ENCODE measurements around the gene PPARA. TPM values are rescaled to one million over a fixed set of nuclear protein-coding genes. Genes with fewer than 3 reads are reported as not detected.

PPARA gene
- total and polyA plus RNA-seq, 2 donors (not counting 3 experiments of a cell fraction or from before 2014, with no cell fraction given), result 3.1 to 10.7 TPM

- ChIA-PET POLR2A (no interaction called here), CTCF (interaction anchor here (0.7 to 1.4 kb wide), 3 partner anchors 118 to 188 kb away, joined by 3 to 5 read pairs (median 3); no protein-coding TSS in a partner anchor)
- intact Hi-C loops (cut with micrococcal nuclease), result no loop called here
- DNase-seq (ENCODE audit: low read depth, low spot score) (no peak), FAIRE-seq (no peak)
- H3K27me3 ChIP-seq (ENCODE audit: control insufficient read depth in 2 of 2, insufficient read depth in 2 of 2, low read length in 2 of 2), result no peaks in the 10 kb centered on the region
- no peak overlapping the region for H3K4me3 ChIP-seq (replicated peaks in 1 of 3; ENCODE audit: insufficient read depth in 1 of 3, low read depth in 1 of 3, low read length in 3 of 3)
- H3K27ac ChIP-seq (ENCODE audit: insufficient read depth, low read depth, low read length), result no peak overlapping the region
- no peaks in the 10 kb centered on the region for H3K36me3 ChIP-seq (ENCODE audit: control insufficient read depth in 2 of 2, extremely low read depth in 1 of 2, insufficient read depth in 2 of 2, low read length in 2 of 2)
- no peaks in the 10 kb centered on the region for H3K4me1 ChIP-seq (ENCODE audit: control insufficient read depth, extremely low read depth, insufficient read depth, low read length)
- H2AFZ ChIP-seq (ENCODE audit: low read depth, low read length), result no peak overlapping the region
- no peak overlapping the region for H3K4me2 ChIP-seq (ENCODE audit: insufficient read depth, low read length)
- no peak overlapping the region for H3K9ac ChIP-seq (replicated peaks; ENCODE audit: extremely low read depth, insufficient read depth, low read length)
- no TSS peak for BruUV-seq (replicated peaks)
- TF ChIP-seq MAX (IDR thresholded peaks at IDR 0.05; ENCODE audit: insufficient read depth, insufficient read length), result no peak
- TF ChIP-seq MYC (IDR thresholded peaks at IDR 0.05; ENCODE audit: low read depth, low read length), result no peak
- TF ChIP-seq POLR2A (IDR thresholded peaks at IDR 0.05; ENCODE audit: low read depth, low read length), result no peak
- no peak for TF ChIP-seq JUN (IDR thresholded peaks at IDR 0.05; ENCODE audit: borderline replicate concordance, insufficient read depth, insufficient read length, low read depth)
- TF ChIP-seq EZH2 (IDR thresholded peaks at IDR 0.05; ENCODE audit: borderline replicate concordance, low read depth, low read length, severe bottlenecking), result no peak
- no peak for TF ChIP-seq POLR2AphosphoS5 (IDR thresholded peaks at IDR 0.05; ENCODE audit: insufficient read depth, low read depth, low read length)
- TF ChIP-seq, protein P1, sequence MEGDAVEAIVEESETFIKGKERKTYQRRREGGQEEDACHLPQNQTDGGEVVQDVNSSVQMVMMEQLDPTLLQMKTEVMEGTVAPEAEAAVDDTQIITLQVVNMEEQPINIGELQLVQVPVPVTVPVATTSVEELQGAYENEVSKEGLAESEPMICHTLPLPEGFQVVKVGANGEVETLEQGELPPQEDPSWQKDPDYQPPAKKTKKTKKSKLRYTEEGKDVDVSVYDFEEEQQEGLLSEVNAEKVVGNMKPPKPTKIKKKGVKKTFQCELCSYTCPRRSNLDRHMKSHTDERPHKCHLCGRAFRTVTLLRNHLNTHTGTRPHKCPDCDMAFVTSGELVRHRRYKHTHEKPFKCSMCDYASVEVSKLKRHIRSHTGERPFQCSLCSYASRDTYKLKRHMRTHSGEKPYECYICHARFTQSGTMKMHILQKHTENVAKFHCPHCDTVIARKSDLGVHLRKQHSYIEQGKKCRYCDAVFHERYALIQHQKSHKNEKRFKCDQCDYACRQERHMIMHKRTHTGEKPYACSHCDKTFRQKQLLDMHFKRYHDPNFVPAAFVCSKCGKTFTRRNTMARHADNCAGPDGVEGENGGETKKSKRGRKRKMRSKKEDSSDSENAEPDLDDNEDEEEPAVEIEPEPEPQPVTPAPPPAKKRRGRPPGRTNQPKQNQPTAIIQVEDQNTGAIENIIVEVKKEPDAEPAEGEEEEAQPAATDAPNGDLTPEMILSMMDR (IDR thresholded peaks at IDR 0.05; ENCODE audit: extremely low read depth in 1 of 2, insufficient read depth in 1 of 2, low read depth in 1 of 2, low read length in 2 of 2), result no peak
- TF ChIP-seq FOS (IDR thresholded peaks at IDR 0.05; ENCODE audit: borderline replicate concordance, insufficient read depth, low read length), result no peak
- no peak for TF ChIP-seq GATA2 (IDR thresholded peaks at IDR 0.05; ENCODE audit: insufficient read depth, insufficient read length, low read depth, low read length)
- no peaks in the 10 kb centered on the region for H4K20me1 ChIP-seq (replicated peaks; ENCODE audit: control insufficient read depth, extremely low read depth, insufficient read depth, low read length)
- dilution Hi-C loops (cut with MboI; ENCODE audit: extremely low pct_ligation_motif_present, low sequenced_read_pairs), result no loop called here
- H3K79me2 ChIP-seq (ENCODE audit: control insufficient read depth, insufficient read depth, low read length), result no peaks in the 10 kb centered on the region
- no peaks in the 10 kb centered on the region for H3K9me1 ChIP-seq (replicated peaks; ENCODE audit: control insufficient read depth, extremely low read depth, insufficient read depth, low read length)
- no peaks in the 10 kb centered on the region for H3K9me3 ChIP-seq (replicated peaks; ENCODE audit: control insufficient read depth, insufficient read depth, low read length)
These were observed 25.8 kb upstream of the PPARA start for GRCh38 chr22:46124383-46125144.
